Measurements from ENCODE around the gene EFNB2. TPM values are rescaled to one million over a fixed set of nuclear protein-coding genes. Genes with fewer than 3 reads are reported as not detected.
A peak's percentile ranks its signal among the peaks of the same experiment; 100 is the strongest.

Gene EFNB2
- total RNA-seq, 2 donors from 2014 or later, result 46.1 to 52.4 TPM

DNA sequence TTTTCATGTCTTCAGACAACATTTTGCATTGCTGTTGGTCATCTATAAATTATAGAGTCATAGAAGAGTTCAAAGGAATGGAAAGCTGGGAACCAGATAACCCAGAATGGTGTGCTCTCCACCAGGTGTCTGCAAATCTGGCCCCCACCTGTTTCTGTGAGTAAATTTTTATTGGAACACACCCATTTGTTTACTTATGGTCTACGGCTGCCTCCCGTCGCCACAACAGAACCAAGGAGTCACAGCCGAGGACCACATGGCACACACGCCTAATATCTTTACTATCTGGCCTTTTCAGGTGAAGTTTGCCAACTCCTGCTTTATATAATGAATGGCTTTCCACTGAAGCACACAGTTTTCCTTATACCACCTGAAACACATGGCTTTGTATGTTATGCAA lies 58.2 kb downstream of the EFNB2 start:
- intact Hi-C loops (cut with DNase I), result no loop called here

DNA sequence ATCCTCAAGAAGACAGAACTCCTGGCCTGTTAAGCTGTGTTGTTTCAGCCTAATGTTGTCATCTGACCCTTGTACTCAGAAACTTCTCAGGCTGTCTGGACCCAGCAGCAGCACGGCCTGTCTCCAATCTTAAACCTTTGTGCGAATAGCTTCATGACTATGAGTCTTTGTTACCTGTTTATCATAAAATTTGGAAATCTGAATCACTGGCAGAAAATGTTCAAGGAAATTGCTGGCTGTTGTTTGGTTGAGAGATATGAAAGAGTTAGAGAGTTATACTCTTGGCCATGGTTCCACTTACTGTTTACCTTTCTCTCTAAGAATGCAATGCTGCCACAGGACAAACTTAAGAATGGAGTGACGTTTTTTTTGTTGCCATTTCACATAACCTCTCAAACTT lies 59.6 kb downstream of the EFNB2 start:
- Histone ChIP-seq H3K9me3 (no peaks in the 10 kb centered on the region), H3K27ac (no peak overlapping the region), H3K4me3 (no peak overlapping the region), H3K27me3 (replicated peaks; ENCODE audit: insufficient read depth) (no peaks in the 10 kb centered on the region), H3K4me1 (replicated peaks) (no peaks in the 10 kb centered on the region), H3K36me3 (no peaks in the 10 kb centered on the region)
- no peak for DNase-seq (ENCODE audit: low spot score)
- 48% methylated on average over 3 of the region's 3 CpGs for WGBS
- intact Hi-C loops (cut with DNase I), result no loop called here
- peak; percentile 18 for TF ChIP-seq POLR2AphosphoS5 (IDR thresholded peaks at IDR 0.05)
- TF ChIP-seq, protein P1, sequence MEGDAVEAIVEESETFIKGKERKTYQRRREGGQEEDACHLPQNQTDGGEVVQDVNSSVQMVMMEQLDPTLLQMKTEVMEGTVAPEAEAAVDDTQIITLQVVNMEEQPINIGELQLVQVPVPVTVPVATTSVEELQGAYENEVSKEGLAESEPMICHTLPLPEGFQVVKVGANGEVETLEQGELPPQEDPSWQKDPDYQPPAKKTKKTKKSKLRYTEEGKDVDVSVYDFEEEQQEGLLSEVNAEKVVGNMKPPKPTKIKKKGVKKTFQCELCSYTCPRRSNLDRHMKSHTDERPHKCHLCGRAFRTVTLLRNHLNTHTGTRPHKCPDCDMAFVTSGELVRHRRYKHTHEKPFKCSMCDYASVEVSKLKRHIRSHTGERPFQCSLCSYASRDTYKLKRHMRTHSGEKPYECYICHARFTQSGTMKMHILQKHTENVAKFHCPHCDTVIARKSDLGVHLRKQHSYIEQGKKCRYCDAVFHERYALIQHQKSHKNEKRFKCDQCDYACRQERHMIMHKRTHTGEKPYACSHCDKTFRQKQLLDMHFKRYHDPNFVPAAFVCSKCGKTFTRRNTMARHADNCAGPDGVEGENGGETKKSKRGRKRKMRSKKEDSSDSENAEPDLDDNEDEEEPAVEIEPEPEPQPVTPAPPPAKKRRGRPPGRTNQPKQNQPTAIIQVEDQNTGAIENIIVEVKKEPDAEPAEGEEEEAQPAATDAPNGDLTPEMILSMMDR (IDR thresholded peaks at IDR 0.05), result no peak

More for the DNA sequence above, 58.2 kb downstream of the EFNB2 start:
- Histone ChIP-seq H3K27me3 (replicated peaks; ENCODE audit: insufficient read depth) (no peaks in the 10 kb centered on the region), H3K27ac (no peak overlapping the region), H3K4me3 (no peak overlapping the region), H3K36me3 (no peaks in the 10 kb centered on the region), H3K4me1 (replicated peaks) (no peaks in the 10 kb centered on the region), H3K9me3 (no peaks in the 10 kb centered on the region)
- DNase-seq (ENCODE audit: low spot score), result no peak
- TF ChIP-seq, protein P1 (IDR thresholded peaks at IDR 0.05), result no peak
- TF ChIP-seq POLR2AphosphoS5 (IDR thresholded peaks at IDR 0.05), result no peak
- TF ChIP-seq POLR2A (IDR thresholded peaks at IDR 0.05), result no peak
- WGBS, result 82% methylated on average over 5 of the region's 5 CpGs

- WGBS, result 92% methylated on average over 6 of the region's 6 CpGs
- DNase-seq (ENCODE audit: low spot score), result no peak
- intact Hi-C loops (cut with DNase I), result no loop called here
These were observed 60.5 kb downstream of the EFNB2 start for GRCh38 chr13:106474912-106475311.

GRCh38 chr13:106473154-106473553 lies 62.3 kb downstream of the EFNB2 start:
- intact Hi-C loops (cut with DNase I), result no loop called here
- no peaks in the 10 kb centered on the region for H3K9me3 ChIP-seq
- H3K4me3 ChIP-seq, result no peak overlapping the region
- 92% methylated on average over 9 of the region's 9 CpGs for WGBS
- DNase-seq (ENCODE audit: low spot score), result no peak
- TF ChIP-seq, protein P1 (IDR thresholded peaks at IDR 0.05), result no peak
- no peak for TF ChIP-seq POLR2A (IDR thresholded peaks at IDR 0.05)
- TF ChIP-seq POLR2AphosphoS5 (IDR thresholded peaks at IDR 0.05), result no peak
- H3K36me3 ChIP-seq, result no peaks in the 10 kb centered on the region
- H3K27ac ChIP-seq, result no peak overlapping the region
- H3K4me1 ChIP-seq (replicated peaks), result no peaks in the 10 kb centered on the region
- H3K27me3 ChIP-seq (replicated peaks; ENCODE audit: insufficient read depth), result no peaks in the 10 kb centered on the region

More at GRCh38 chr13:106474912-106475311, 60.5 kb downstream of the EFNB2 start:
- Histone ChIP-seq H3K9me3 (no peaks in the 10 kb centered on the region), H3K4me3 (no peak overlapping the region), H3K36me3 (no peaks in the 10 kb centered on the region), H3K27ac (no peak overlapping the region), H3K4me1 (replicated peaks) (no peaks in the 10 kb centered on the region), H3K27me3 (replicated peaks; ENCODE audit: insufficient read depth) (no peaks in the 10 kb centered on the region)
- TF ChIP-seq POLR2A (IDR thresholded peaks at IDR 0.05), result no peak

- no peaks in the 10 kb centered on the region for H3K36me3 ChIP-seq
- no peaks in the 10 kb centered on the region for H3K9me3 ChIP-seq
- H3K27ac ChIP-seq, result no peak overlapping the region
- H3K4me3 ChIP-seq, result no peak overlapping the region
- WGBS, result 89% methylated on average over 4 of the region's 4 CpGs
- intact Hi-C loops (cut with DNase I), result no loop called here
- no peaks in the 10 kb centered on the region for H3K27me3 ChIP-seq (replicated peaks; ENCODE audit: insufficient read depth)
- no peak for DNase-seq (ENCODE audit: low spot score)
- TF ChIP-seq POLR2AphosphoS5 (IDR thresholded peaks at IDR 0.05), result no peak
- TF ChIP-seq, protein P1 (IDR thresholded peaks at IDR 0.05), result no peak
- no peak for TF ChIP-seq POLR2A (IDR thresholded peaks at IDR 0.05)
- H3K4me1 ChIP-seq (replicated peaks), result no peaks in the 10 kb centered on the region
These were observed 62.8 kb downstream of the EFNB2 start for GRCh38 chr13:106472621-106473020.
